ENCODE data around the gene PMVK. TPM values are rescaled to one million over a fixed set of nuclear protein-coding genes. Genes with fewer than 3 reads are reported as not detected.

PMVK gene
- polyA plus RNA-seq, 1 donor from 2014 or later: 21.1 TPM

DNA sequence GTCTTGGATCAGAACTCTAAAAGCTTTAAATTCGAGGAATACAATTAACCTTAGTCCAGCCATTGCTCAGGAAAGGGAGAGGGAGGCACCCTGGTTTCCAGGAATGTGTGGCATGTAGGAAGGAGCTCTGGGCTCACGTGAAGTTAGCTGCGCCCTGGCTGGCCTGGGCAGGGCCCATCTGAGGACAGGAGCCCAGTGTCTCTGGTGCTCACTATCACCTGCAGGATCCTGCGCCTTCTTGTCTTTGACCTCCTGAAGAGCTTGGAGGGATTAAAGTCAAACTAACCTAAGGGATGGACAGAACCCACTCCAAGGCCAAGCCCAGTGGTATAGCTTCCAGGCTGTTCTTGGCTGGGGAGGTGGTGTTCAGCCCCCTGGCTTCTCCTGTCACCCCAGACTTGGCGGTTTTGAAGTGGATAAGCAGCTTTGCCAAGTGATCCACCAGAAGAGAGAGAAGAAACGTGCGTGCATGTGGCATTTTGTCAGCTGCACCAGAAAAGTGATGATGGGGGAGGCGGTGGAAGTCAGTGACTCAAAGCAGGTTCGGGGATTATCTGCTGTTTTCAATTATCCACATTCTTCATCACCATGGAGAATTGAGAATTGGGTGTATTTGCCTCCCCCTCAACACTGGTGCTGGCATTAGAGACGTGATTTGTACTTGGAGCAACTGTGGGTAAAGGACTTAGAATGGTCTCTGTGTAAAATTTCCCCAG is 54.5 kb downstream of the PMVK start:
- Histone ChIP-seq H3K36me3 (ENCODE audit: insufficient read depth, low read length) (no peaks in the 10 kb centered on the region), H3K27ac (ENCODE audit: low read length) (no peak overlapping the region), H3F3A (ENCODE audit: insufficient read depth, low read length, poor library complexity, severe bottlenecking) (no peaks in the 10 kb centered on the region), H3K79me2 (replicated peaks; ENCODE audit: insufficient read depth, low read length) (no peaks in the 10 kb centered on the region), H3K9me2 (ENCODE audit: insufficient read depth, low read length) (no peaks in the 10 kb centered on the region), H2AFZ (ENCODE audit: low read depth, low read length) (no peak overlapping the region), H3K9ac (ENCODE audit: low read length) (no peak overlapping the region), H4K20me1 (ENCODE audit: insufficient read depth) (no peaks in the 10 kb centered on the region), H3K4me3 (ENCODE audit: low read length) (no peak overlapping the region), H3K4me2 (ENCODE audit: low read length) (no peak overlapping the region), H3K9me3 (ENCODE audit: low read length) (no peaks in the 10 kb centered on the region), H3K27me3 (ENCODE audit: insufficient read depth, low read depth, low read length) (no peaks in the 10 kb centered on the region)
- TF ChIP-seq MXI1 (conservative IDR thresholded peaks at IDR 0.05; ENCODE audit: poor library complexity, severe bottlenecking): no peak
- TF ChIP-seq SMC3 (conservative IDR thresholded peaks at IDR 0.05; ENCODE audit: poor library complexity): no peak
- TF ChIP-seq RAD21 (conservative IDR thresholded peaks at IDR 0.05): no peak
- no peak for TF ChIP-seq REST (IDR thresholded peaks at IDR 0.05; ENCODE audit: borderline replicate concordance)
- TF ChIP-seq POLR2AphosphoS5 (IDR thresholded peaks at IDR 0.05): no peak
- TF ChIP-seq CTCF (IDR thresholded peaks at IDR 0.05; ENCODE audit: poor library complexity, severe bottlenecking): no peak

GRCh38 chr1:154880671-154881070 is 55.8 kb downstream of the PMVK start:
- Histone ChIP-seq H3K79me2 (replicated peaks; ENCODE audit: insufficient read depth, low read length) (no peaks in the 10 kb centered on the region), H3F3A (ENCODE audit: insufficient read depth, low read length, poor library complexity, severe bottlenecking) (no peaks in the 10 kb centered on the region), H3K4me2 (ENCODE audit: low read length) (no peak overlapping the region), H2AFZ (ENCODE audit: low read depth, low read length) (no peak overlapping the region), H3K9ac (ENCODE audit: low read length) (no peak overlapping the region), H3K9me2 (ENCODE audit: insufficient read depth, low read length) (no peaks in the 10 kb centered on the region), H3K9me3 (ENCODE audit: low read length) (no peaks in the 10 kb centered on the region), H3K4me3 (ENCODE audit: low read length) (no peak overlapping the region), H3K36me3 (ENCODE audit: insufficient read depth, low read length) (no peaks in the 10 kb centered on the region), H3K27me3 (ENCODE audit: insufficient read depth, low read depth, low read length) (no peaks in the 10 kb centered on the region), H3K27ac (ENCODE audit: low read length) (no peak overlapping the region), H4K20me1 (ENCODE audit: insufficient read depth) (no peaks in the 10 kb centered on the region)
- no peak for TF ChIP-seq RAD21 (conservative IDR thresholded peaks at IDR 0.05)
- TF ChIP-seq POLR2AphosphoS5 (IDR thresholded peaks at IDR 0.05): no peak
- no peak for TF ChIP-seq CTCF (IDR thresholded peaks at IDR 0.05; ENCODE audit: poor library complexity, severe bottlenecking)
- TF ChIP-seq SMC3 (conservative IDR thresholded peaks at IDR 0.05; ENCODE audit: poor library complexity): no peak
- TF ChIP-seq EZH2 (IDR thresholded peaks at IDR 0.05; ENCODE audit: borderline replicate concordance, insufficient read depth, low read length, poor library complexity, severe bottlenecking): no peak
- no peak for TF ChIP-seq EP300 (conservative IDR thresholded peaks at IDR 0.05; ENCODE audit: poor library complexity, severe bottlenecking)
- TF ChIP-seq REST (IDR thresholded peaks at IDR 0.05; ENCODE audit: borderline replicate concordance): no peak
- TF ChIP-seq MXI1 (conservative IDR thresholded peaks at IDR 0.05; ENCODE audit: poor library complexity, severe bottlenecking): no peak
